Small intestine (tissue), 7 donors: ENCODE measurements around the gene SPATA9. TPM values are rescaled to one million over a fixed set of nuclear protein-coding genes. Genes with fewer than 3 reads are reported as not detected.
A peak's percentile ranks its signal among the peaks of the same experiment; 100 is the strongest.
"Not testable (repeated sequence)": the region's sequence is repeated elsewhere in the genome, so short reads cannot be mapped to it uniquely, and the experiment has no call there.

Source experiments
- DNase-seq, 2 donors: peaks; one replicate each; pipeline versions ENCODE4 v3.0.0 to v3.0.0-alpha.2; 2013
- FAIRE-seq: peaks from 2 replicates; lab custom pipeline; 2012; peaks lifted over from hg19 to GRCh38; lab: Jason Lieb, UNC
- H3K27ac ChIP-seq, 3 donors: one replicate each; pipeline ENCODE4 v1.5.1; 2013; ENCODE audit warnings: low read length in 2 of 3, mild to moderate bottlenecking in 2 of 3, control low read depth in 1 of 3, inconsistent platforms in 1 of 3, low read depth in 1 of 3, moderate library complexity in 1 of 3
- H3K27me3 ChIP-seq, 3 donors: one replicate each; pipeline ENCODE4 v1.6.1; 2013; ENCODE audit warnings: low read length in 3 of 3, inconsistent platforms in 1 of 3; ENCODE audit not compliant: control insufficient read depth in 3 of 3, insufficient read depth in 3 of 3
- H3K36me3 ChIP-seq, 3 donors: one replicate each; pipeline ENCODE4 v1.6.1; 2013; ENCODE audit warnings: low read length in 3 of 3, inconsistent platforms in 1 of 3, low read depth in 1 of 3, mild to moderate bottlenecking in 1 of 3, moderate library complexity in 1 of 3; ENCODE audit not compliant: control insufficient read depth in 3 of 3, insufficient read depth in 2 of 3
- H3K4me1 ChIP-seq, 3 donors: one replicate each; pipeline ENCODE4 v1.6.1; 2013; ENCODE audit warnings: low read length in 2 of 3, inconsistent platforms in 1 of 3, low read depth in 1 of 3, mild to moderate bottlenecking in 1 of 3, moderate library complexity in 1 of 3; ENCODE audit not compliant: control insufficient read depth in 3 of 3, insufficient read depth in 2 of 3
- H3K4me3 ChIP-seq, 3 donors: one replicate each; pipeline ENCODE4 v1.5.1; 2013; ENCODE audit warnings: low read length in 3 of 3, control low read depth in 1 of 3, inconsistent platforms in 1 of 3, low read depth in 1 of 3, mild to moderate bottlenecking in 1 of 3, moderate library complexity in 1 of 3
- H3K9me3 ChIP-seq, 2 donors: one replicate each; pipeline ENCODE4 v1.6.1; 2013; ENCODE audit warnings: low read depth in 1 of 2, low read length in 1 of 2; ENCODE audit not compliant: control insufficient read depth in 2 of 2, insufficient read depth in 1 of 2
- WGBS, 3 donors: extraction: QIAGEN DNeasy Blood & Tissue Kit; methylation state at CpG; one replicate each; pipeline ENCODE4 v1.1.7; 2013; 5-methylcytosine and 5-hydroxymethylcytosine counted together
- polyA plus RNA-seq, 4 donors: library from polyadenylated mRNA; stranded (reverse) in 3 of 4; unstranded in 1 of 4; fragments of 200-250 nt in 3 of 4; fragments of 120-200 nt in 1 of 4; gene quantifications; one replicate each; pipeline versions ENCODE4 v1.2.1 to v1.2.3, GENCODE V29; 2013
- donor health status: healthy with polysubstance abuse.
- donor health status: control.
- donor health status: control.
- donor health status: Bipolar disorder and iron deficiency.
- donor health status: healthy.

Gene SPATA9
- polyA plus RNA-seq, 4 donors: 0.24 to 1.0 TPM; not detected in 2

DNA sequence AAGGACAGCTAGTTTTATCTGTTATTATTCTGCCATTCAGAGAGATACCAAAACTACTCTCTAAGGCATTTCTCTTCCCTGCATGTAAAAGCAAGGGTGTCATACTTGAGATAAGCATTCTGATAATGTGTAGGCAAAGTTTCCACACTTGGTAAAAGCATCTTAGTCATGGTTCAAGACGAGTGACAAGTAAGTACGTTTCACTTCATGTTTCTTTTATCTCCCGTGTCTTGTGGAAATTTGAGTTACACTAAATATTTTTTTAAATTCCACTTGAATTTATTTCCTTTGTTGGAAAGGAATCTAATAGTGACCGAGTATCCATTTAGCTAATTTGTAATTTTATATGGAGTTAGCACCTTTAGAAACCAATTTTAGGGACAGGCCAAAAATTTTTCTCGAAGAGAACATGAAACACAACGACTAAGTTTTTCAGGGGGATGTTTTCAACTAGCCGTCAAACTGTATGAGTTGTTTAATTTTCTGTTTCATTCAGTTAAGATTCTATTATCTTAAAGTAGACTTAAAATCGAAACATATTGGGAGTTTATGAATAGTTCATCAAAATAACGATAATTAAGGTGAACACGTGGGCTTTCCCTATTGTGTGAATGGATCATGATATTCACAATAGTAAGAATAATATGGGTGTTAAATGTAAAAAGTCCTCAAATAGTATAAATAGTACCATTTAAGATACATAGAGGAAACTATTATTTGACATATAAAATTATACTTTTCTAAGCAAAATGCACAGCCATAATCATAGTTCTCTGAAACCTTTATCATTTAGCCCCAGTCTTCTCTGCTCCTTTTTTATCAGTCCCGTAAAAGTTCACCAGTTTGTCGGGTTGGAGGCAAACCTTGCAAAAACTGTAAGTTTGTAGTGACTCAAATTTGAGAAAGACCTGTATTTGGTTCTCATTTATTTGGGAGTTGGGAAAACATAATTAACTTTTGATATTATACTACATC lies 34.6 kb downstream of the SPATA9 start:
- FAIRE-seq: no peak
- Histone ChIP-seq H3K27me3 (no peaks in the 10 kb centered on the region), H3K36me3 (no peaks in the 10 kb centered on the region), H3K4me3 (no peak overlapping the region), H3K4me1 (peaks cover 0 to 11% (median 0%) of the 10 kb centered on the region in 3 donors), H3K27ac (peak overlapping the region in 2 of 3 donors; percentile 41 to 89), H3K9me3 (no peaks in the 10 kb centered on the region)
- WGBS, 3 donors: 68 to 76% (median 69%) methylated on average over 12 of the region's 12 CpGs
- DNase-seq: peak; percentile 24 to 62

DNA sequence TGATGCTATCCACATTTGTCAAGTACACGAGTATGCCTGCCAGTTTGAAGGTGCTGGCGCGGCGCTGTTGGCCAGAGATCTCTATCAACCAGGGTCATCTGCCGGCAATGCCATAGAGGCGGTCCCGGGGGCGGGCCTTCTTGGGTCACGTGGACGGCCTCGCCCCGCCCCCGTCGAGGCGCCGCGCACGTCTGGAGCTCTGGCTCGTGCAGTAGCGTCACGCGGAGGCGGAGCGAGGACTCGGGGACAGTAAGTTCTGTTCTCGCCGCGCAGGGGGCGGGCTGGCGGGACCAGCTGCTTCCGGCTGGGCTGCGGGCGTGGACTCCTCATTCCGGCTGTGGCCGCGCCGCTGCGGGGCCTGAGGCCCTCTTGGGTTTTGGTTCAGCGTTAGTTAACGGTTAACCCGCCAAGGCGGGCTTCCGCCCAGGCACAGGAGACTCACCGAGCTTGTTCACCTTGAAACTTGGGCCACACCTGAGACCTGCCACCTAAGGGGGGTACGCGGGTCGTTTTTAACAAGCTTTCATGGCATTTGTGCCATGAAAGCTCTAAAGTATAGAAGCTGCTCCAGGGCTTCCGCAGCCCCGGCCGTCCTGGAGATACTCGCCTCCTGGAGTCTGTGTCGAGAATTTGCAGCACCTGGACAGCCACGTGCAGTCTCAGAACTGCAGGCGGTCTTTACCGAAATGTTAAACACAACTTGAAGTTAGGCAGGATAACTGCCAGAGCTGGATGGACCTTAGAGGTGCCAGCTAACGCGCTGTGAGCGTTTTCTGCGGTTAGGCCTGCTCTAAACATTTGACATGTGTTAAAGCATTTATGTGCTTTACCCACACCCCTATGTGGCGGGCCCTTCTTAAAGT lies 36.0 kb downstream of the SPATA9 start, which contains the start of gene RFESD:
Gene RFESD (plus strand): TSS at position 209 of the 863 bp plus-strand sequence. CDS start 5,495 bp downstream, outside the sequence.
- FAIRE-seq (no peak), DNase-seq (peak; percentile 98 to 99)
- peaks cover 0 to 2% of the 10 kb centered on the region in 2 donors for H3K9me3 ChIP-seq
- H3K27ac ChIP-seq: peak within 1 kb of the TSS; percentile 89 to 96 (median 92)
- H3K36me3 ChIP-seq: no peaks in the 10 kb centered on the region
- WGBS, 3 donors: 0 to 1% (median 1%) methylated on average over 60 of the region's 60 CpGs
- no peaks in the 10 kb centered on the region for H3K27me3 ChIP-seq
- H3K4me3 ChIP-seq: peak within 1 kb of the TSS in 2 of 3 donors; percentile 53 to 56
- H3K4me1 ChIP-seq: peaks cover 0 to 17% (median 0%) of the 10 kb centered on the region in 3 donors

DNA sequence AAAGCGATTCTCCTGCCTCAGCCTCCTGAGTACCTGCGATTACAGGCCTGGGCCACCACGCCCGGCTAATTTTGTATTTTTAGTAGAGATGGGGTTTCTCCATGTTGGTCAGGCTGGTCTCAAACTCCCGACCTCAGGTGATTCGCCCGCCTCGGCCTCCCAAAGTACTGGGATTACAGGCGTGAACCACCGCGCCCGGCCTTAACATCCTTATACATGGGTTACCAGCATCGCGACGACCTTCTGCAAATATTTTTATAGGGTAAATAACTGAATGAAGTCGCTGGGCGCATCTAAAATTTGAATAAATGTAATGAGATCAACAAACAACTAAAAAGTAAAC lies 36.6 kb downstream of the SPATA9 start:
- Histone ChIP-seq H3K4me3 (peak overlapping the region in 1 of 3 donors; percentile 53), H3K27ac (peak overlapping the region; percentile 8 to 92 (median 89)), H3K4me1 (peaks cover 0 to 23% (median 0%) of the 10 kb centered on the region in 3 donors)
- H3K36me3 ChIP-seq, H3K27me3 ChIP-seq, DNase-seq, H3K9me3 ChIP-seq, FAIRE-seq: not testable (repeated sequence)
- WGBS, 3 donors: 78 to 86% (median 84%) methylated on average over 17 of the region's 17 CpGs

DNA sequence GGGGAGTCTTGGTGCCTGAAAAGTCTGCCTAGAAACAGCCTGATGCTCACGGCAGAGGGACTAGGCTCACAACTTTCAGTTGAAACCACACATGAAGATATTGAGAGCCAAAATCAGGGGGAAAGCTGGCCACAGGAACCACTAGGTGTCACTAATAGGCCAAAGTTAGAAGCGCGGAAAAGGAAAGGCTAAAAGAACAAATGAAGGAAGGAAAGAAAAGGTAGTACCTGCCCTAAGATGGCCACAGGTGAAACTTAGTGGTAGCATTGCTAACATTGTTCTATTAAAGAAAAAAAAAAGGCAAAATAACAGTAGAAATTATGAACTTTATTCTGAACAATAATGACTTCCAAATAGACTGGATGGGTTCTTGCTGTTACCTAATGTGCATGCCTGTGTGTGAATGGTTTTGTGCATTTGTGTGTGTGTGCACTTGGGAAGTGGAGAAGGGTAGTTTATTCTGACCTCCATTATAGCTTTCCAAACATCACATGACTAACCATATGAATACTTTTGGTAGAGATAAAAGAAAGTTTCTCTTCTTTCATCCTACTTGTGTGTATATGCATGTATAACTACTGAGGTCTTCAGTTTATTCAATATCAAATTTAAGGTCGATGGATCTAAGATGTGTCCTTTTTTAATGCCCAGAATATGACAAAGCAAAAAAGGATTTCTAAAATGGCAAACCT lies 38.3 kb downstream of the SPATA9 start:
- peak; percentile 71 to 78 for DNase-seq
- Histone ChIP-seq H3K27me3 (no peaks in the 10 kb centered on the region), H3K36me3 (no peaks in the 10 kb centered on the region), H3K4me3 (no peak overlapping the region), H3K4me1 (peaks cover 0 to 29% (median 0%) of the 10 kb centered on the region in 3 donors), H3K27ac (peak overlapping the region in 1 of 3 donors; percentile 36), H3K9me3 (peaks cover 0 to 2% of the 10 kb centered on the region in 2 donors)
- 9 to 18% (median 12%) methylated on average over 4 of the region's 4 CpGs for WGBS, 3 donors
- no peak for FAIRE-seq

DNA sequence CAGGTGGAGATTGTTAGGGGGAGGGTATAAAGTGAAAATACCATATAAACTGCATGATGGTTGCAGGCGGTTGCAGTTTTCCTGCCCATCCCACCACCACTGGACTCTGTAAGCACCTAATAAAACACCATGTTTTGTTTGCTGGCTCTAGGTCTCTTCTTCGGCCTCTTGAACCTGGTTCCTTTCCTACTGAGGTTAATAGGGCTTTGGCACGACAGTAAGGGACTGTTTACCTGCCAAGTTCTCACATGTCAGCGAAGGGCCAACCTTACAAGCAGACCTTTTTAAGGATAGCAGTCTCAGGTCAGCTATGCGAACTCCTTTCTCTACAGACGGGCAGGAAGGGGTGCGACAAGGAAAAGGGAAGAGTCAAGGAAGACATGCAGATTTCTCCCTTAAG lies 39.6 kb downstream of the SPATA9 start:
- H3K4me1 ChIP-seq: peaks cover 0 to 29% (median 0%) of the 10 kb centered on the region in 3 donors
- FAIRE-seq (no peak), DNase-seq (no peak)
- peaks cover 0 to 2% of the 10 kb centered on the region in 2 donors for H3K9me3 ChIP-seq
- H3K36me3 ChIP-seq: no peaks in the 10 kb centered on the region
- no peak overlapping the region for H3K4me3 ChIP-seq
- no peaks in the 10 kb centered on the region for H3K27me3 ChIP-seq
- H3K27ac ChIP-seq: no peak overlapping the region
- WGBS, 3 donors: 92 to 94% (median 93%) methylated on average over 7 of the region's 7 CpGs

DNA sequence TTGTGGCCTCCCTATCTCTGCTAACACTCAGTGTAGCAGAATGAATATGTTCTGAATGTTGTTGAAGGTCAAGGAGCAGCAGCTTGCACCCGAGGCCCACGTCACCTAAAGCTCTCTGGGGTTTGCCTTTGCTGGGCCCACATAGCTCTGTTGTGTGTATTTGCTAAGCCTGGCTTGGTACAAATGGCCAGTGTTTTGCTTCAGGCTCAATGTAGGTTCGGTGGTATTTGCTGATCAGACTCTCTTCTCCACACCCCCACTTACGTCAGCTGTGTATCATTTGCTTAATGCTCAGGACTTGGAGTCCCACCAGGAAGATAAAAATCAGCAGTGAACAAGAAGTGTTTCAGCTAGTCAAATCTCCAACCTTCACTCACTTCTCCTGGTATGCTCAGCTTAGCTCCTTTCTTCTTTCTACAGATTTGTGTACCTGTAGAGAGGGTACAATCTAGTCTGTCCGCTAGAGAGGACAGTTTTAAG lies 41.0 kb downstream of the SPATA9 start:
- 47 to 68% (median 53%) methylated on average over 5 of the region's 5 CpGs for WGBS, 3 donors
- Histone ChIP-seq H3K9me3 (peaks cover 0 to 2% of the 10 kb centered on the region in 2 donors), H3K27ac (peak overlapping the region in 2 of 3 donors; percentile 43 to 73), H3K36me3 (no peaks in the 10 kb centered on the region), H3K4me1 (peaks cover 0 to 18% (median 0%) of the 10 kb centered on the region in 3 donors), H3K27me3 (no peaks in the 10 kb centered on the region), H3K4me3 (no peak overlapping the region)
- FAIRE-seq (no peak), DNase-seq (peak in 1 of 2 donors; percentile 53)

DNA sequence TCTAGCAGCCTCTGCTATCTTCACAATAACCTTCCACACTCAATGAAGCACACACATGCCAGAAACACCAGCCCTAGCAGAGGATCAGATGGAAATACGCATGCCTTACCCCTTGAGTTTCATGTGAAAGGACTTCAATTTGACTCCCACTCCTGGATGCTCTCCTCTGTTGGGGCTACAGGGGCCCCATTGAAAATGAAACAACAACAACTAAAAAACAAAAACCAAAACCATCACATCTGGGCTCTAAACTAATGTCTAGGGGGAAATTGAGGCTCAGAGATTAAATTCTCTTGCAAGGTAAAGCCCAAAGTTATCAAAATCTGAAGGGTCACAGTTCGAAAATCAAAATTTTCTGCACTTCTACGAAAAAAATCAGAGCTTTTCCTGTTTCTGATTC lies 44.2 kb downstream of the SPATA9 start:
- DNase-seq (no peak), FAIRE-seq (no peak)
- Histone ChIP-seq H3K27ac (no peak overlapping the region), H3K4me3 (no peak overlapping the region), H3K9me3 (peaks cover 0 to 2% of the 10 kb centered on the region in 2 donors), H3K36me3 (no peaks in the 10 kb centered on the region), H3K27me3 (no peaks in the 10 kb centered on the region), H3K4me1 (peaks cover 0 to 18% (median 0%) of the 10 kb centered on the region in 3 donors)
- WGBS, 3 donors: 70 to 87% (median 78%) methylated on average over 3 of the region's 3 CpGs
